GM19395 (cell line): Measurements from ENCODE around the gene NARF.
A peak's percentile ranks its signal among the peaks of the same experiment; 100 is the strongest.
"Not testable (repeated sequence)": the region's sequence is repeated elsewhere in the genome, so short reads cannot be mapped to it uniquely, and the experiment has no call there.

Source experiments
- ATAC-seq: cut with Tn5 transposase; IDR thresholded peaks from one replicate; pipeline ENCODE4 v1.9.1; 2021; ENCODE audit warnings: mild to moderate bottlenecking, moderate library complexity; ENCODE audit not compliant: unreplicated experiment

NARF gene

GRCh38 chr17:82496529-82497434 is 38.2 kb downstream of the NARF start:
- peak; percentile 58 for ATAC-seq

GRCh38 chr17:82497483-82498405 is 39.2 kb downstream of the NARF start:
- peak; percentile 6 for ATAC-seq

GRCh38 chr17:82502207-82502606 is 43.7 kb downstream of the NARF start:
- no peak for ATAC-seq

GRCh38 chr17:82503094-82503727 is 44.7 kb downstream of the NARF start:
- ATAC-seq, result no peak

GRCh38 chr17:82503728-82504308 is 45.3 kb downstream of the NARF start:
- no peak for ATAC-seq

- ATAC-seq, result no peak
These were observed 46.8 kb downstream of the NARF start for GRCh38 chr17:82505296-82505695.

DNA sequence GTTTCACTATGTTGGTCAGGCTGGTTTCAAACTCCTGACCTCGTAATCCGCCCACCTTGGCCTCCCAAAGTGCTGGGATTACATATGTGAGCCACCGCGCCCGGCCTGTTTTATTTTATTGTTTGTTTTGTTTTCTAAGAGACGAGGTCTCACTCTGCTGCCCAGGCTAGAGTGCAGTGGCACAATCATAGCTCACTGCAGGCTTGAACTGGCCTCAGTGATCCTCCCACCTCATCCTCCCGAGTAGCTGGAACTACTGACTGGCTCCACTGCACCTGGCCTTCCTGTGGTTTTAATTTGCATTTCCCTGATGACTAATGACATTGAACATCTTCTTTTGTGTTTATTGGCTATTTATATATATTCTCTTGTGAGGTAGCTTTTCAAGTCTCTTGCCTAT is 47.9 kb downstream of the NARF start:
- peak; percentile 94 for ATAC-seq

DNA sequence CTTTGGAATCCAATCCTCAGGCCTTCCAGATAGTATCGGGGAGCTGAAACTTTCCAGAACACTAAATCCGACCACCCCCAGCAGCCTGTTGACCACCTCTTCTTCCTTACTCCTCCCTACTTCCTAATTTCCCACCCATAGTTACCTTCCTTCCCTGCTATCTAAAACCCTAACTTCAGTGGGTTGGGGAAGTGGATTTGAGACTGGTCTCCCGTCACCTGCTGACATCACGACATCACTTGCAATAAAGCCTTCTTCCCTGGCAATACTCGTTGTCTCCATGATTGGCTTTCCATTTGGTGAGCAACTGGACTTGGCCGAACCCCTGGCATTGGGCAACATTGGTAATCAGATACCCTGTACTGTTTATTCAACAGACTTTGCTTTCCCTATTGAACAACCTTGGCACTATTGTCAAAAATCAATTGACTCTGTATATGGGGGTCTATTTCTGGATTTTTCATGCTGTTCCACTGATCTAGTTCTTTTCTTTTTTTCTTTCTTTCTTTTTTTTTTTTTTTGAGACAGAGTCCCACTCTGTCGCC is 49.2 kb downstream of the NARF start:
- ATAC-seq, result no peak

DNA sequence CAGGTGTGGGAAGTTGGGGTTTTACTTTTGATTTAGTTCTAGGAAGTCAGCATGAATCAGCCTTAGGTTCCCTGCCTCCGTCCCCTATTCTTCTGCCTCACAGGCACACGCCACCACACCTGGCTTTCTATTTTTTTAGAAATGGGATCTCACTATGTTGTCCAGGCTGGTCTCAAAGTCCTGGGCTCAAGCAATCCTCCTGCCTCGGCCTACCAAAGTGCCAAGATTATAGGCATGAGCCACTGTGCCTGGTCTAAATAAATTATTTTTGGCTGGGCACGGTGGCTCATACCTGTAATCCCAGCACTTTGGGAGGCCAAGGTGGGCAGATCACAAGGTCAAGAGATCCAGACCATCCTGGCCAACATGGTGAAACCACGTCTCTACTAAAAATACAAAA is 53.1 kb downstream of the NARF start:
- ATAC-seq, result not testable (repeated sequence)

DNA sequence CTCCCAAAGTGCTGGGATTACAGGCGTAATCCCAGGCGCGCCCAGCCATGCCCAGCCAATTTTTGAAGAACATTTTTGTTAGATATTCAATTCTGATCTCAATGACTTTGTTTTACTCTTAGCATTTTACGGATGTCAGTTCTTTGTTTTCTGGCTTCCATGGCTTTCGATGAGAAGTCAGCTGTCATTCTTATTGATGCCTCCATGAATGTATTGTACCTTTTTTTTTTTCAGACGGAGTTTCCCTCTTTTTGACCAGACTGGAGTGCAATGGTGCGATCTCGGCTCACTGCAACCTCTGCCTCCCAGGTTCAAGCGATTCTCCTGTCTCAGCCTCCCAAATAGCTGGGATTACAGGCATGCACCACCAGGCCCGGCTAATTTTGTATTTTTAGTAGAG is 55.3 kb downstream of the NARF start:
- ATAC-seq, result not testable (repeated sequence)

GRCh38 chr17:82517230-82517865 is 58.8 kb downstream of the NARF start:
- no peak for ATAC-seq

- peak; percentile 84 for ATAC-seq
These were observed 60.6 kb downstream of the NARF start, which contains the start of gene FOXK2 for GRCh38 chr17:82518826-82519810. FOXK2 (plus strand) TSS chr17:82519732; CDS start chr17:82519889, 157 bp downstream.

DNA sequence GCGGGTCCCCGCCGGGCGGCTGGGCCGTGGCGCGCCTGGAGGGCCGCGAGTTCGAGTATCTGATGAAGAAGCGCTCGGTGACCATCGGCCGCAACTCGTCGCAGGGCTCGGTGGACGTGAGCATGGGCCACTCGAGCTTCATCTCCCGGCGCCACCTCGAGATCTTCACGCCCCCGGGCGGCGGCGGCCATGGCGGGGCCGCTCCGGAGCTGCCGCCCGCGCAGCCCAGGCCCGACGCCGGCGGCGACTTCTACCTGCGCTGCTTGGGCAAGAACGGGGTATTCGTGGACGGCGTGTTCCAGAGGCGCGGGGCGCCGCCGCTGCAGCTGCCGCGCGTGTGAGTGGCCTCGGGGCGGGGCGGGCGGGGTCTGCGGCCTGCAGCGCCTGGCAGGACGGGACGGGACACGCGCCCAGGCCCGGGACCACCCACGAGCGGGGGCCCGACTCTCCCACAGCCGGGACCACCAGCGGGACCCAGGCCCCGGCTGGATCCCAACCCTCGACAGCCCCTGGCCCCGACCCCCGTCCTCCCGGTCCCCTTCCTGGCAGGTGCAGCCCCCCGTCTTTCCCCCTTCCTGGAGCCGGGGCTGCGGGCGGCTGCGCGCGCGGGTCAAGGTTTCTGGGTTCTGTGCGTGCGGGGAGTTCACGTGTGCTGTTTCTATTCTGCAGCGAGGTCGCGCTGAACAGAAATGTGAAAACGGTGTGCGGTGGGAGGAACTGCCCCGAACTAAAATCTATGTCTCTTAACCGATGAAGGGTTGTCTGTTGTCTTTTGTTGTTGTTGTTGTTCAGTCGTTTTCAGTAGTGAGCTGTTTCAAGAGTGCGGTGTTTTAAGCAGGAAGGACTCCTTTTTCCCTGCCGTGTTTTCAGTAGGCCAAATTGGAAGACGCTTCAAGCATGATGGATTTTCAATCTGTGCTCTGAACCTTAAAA is 61.7 kb downstream of the NARF start:
- no peak for ATAC-seq

- ATAC-seq, result no peak
These were observed 66.0 kb downstream of the NARF start for GRCh38 chr17:82524540-82524939.

DNA sequence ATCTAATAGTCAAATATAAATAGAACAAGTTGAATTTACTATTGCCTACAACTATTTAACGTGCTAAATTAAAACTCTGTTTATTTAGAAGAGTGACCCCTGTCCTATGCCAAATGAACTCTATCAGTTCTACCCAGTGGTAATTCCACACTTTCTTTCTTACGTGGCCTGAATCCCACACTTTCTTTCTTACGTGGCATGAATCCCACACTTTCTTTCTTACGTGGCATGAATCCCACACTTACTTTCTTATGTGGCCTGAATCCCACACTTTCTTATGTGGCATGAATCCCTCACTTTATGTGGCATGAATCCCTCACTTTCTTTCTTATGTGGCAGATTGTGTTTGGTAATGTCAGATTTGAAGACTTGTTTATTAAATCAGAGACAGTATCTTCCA is 67.2 kb downstream of the NARF start:
- no peak for ATAC-seq

- no peak for ATAC-seq
These were observed 69.4 kb downstream of the NARF start for GRCh38 chr17:82527898-82528297.

DNA sequence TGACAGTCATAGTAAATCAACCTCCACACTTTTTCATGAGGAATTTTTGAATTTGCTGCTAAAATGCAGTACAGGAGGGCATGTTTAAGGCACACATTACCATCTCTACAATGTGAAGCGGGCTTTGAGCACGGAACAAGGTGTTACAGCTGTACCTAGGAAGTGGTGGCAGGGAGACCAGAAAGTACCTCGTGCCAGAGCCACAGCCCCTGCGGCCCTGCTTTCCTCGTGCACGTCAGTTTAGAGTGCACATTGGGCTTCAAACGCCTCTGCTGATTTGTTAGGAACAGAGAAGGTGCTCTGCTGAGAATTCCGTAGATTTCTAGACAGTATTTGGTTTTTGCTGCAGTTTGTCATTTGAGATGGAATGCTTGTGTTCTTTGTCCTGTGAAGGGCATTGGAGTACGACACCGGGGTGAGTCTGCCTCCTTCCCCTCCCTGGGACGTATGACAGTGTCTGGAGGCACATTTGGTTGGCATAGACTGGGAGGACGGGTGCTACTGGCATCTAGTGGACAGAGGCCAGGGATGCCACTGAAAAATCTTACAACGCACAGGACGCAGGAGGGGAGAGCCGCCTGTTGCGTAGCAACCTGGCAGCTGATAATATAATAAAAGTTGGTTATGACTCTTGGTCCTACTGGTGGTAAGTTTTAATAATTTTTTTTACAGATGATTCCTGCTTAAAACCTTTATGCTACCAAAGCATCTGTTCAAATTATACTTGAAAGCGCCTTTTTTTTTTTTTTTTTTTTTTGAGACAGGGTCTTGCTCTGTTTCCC is 70.1 kb downstream of the NARF start:
- no peak for ATAC-seq
